Loucy (cell line): Measurements from ENCODE around the gene CD200R1.

Experiments used
- EZH2phosphoT487 ChIP-seq: fragments of 200-600 bp; IDR thresholded peaks from 2 replicates; pipeline ENCODE4 v1.6.1; 2018; ENCODE audit warnings: antibody characterized with exemption, mild to moderate bottlenecking, moderate library complexity, borderline replicate concordance
- TF ChIP-seq, protein P1 (sequence below): fragments of 200-600 bp; sonication (generic); conservative IDR thresholded peaks from 2 replicates; pipeline ENCODE4 v1.5.1; 2014; ENCODE audit warnings: mild to moderate bottlenecking, antibody characterized with exemption, low read length

- TF ChIP-seq, protein P1, sequence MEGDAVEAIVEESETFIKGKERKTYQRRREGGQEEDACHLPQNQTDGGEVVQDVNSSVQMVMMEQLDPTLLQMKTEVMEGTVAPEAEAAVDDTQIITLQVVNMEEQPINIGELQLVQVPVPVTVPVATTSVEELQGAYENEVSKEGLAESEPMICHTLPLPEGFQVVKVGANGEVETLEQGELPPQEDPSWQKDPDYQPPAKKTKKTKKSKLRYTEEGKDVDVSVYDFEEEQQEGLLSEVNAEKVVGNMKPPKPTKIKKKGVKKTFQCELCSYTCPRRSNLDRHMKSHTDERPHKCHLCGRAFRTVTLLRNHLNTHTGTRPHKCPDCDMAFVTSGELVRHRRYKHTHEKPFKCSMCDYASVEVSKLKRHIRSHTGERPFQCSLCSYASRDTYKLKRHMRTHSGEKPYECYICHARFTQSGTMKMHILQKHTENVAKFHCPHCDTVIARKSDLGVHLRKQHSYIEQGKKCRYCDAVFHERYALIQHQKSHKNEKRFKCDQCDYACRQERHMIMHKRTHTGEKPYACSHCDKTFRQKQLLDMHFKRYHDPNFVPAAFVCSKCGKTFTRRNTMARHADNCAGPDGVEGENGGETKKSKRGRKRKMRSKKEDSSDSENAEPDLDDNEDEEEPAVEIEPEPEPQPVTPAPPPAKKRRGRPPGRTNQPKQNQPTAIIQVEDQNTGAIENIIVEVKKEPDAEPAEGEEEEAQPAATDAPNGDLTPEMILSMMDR = no peak
- TF ChIP-seq EZH2phosphoT487 = no peak
Observed at GRCh38 chr3:112980080-112980479, 5.2 kb upstream of the CD200R1 start.
